Measurements from ENCODE around the gene SRP19. TPM values are rescaled to one million over a fixed set of nuclear protein-coding genes. Genes with fewer than 3 reads are reported as not detected.
A peak's percentile ranks its signal among the peaks of the same experiment; 100 is the strongest.
"Not testable (repeated sequence)": the region's sequence is repeated elsewhere in the genome, so short reads cannot be mapped to it uniquely, and the experiment has no call there.

SRP19 gene
- total and polyA plus RNA-seq, 10 donors, result 29.9 to 90.5 (median 53.7) TPM

DNA sequence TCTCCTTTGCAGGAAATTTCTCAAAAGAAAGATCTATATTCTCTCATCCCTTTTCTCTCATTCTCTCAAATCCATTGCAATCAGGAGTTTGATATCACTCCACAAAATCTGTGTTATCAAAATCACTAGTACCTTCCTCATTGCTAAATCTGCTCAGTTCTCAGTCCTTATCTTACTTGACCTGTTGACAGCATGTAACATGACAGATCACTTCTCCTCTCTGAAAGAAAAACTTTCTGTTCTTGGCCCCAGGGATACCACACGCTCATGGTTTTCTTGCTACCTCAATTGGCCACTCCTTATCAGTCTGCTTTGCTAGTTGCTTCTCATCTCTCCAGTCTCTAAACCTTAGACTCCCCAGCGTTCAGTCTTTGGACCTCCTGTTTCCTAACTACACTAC, 22.1 kb downstream of the SRP19 start:
- TF ChIP-seq POLR2A (IDR thresholded peaks at IDR 0.05) (no peak), POLR2AphosphoS5 (IDR thresholded peaks at IDR 0.05) (no peak)
- TF ChIP-seq, protein P1, sequence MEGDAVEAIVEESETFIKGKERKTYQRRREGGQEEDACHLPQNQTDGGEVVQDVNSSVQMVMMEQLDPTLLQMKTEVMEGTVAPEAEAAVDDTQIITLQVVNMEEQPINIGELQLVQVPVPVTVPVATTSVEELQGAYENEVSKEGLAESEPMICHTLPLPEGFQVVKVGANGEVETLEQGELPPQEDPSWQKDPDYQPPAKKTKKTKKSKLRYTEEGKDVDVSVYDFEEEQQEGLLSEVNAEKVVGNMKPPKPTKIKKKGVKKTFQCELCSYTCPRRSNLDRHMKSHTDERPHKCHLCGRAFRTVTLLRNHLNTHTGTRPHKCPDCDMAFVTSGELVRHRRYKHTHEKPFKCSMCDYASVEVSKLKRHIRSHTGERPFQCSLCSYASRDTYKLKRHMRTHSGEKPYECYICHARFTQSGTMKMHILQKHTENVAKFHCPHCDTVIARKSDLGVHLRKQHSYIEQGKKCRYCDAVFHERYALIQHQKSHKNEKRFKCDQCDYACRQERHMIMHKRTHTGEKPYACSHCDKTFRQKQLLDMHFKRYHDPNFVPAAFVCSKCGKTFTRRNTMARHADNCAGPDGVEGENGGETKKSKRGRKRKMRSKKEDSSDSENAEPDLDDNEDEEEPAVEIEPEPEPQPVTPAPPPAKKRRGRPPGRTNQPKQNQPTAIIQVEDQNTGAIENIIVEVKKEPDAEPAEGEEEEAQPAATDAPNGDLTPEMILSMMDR (IDR thresholded peaks at IDR 0.05 in 8 of 11, conservative IDR thresholded peaks at IDR 0.05 in 3 of 11), result no peak
- intact Hi-C loops (cut with DNase I; ENCODE audit: low total_unique reads), result no loop called here
- Histone ChIP-seq H3K27ac (no peak overlapping the region), H3K9me3 (no peaks in the 10 kb centered on the region), H3K4me1 (peaks cover 0 to 36% (median 15%) of the 10 kb centered on the region in 6 donors), H3K36me3 (peaks cover 0 to 100% (median 71%) of the 10 kb centered on the region in 6 donors), H3K27me3 (replicated peaks in 1 of 7) (no peaks in the 10 kb centered on the region), H3K4me3 (no peak overlapping the region)
- DNase-seq, result no peak
- WGBS, 5 donors, result 85 to 99% (median 92%) methylated on average over 2 of the region's 2 CpGs

DNA sequence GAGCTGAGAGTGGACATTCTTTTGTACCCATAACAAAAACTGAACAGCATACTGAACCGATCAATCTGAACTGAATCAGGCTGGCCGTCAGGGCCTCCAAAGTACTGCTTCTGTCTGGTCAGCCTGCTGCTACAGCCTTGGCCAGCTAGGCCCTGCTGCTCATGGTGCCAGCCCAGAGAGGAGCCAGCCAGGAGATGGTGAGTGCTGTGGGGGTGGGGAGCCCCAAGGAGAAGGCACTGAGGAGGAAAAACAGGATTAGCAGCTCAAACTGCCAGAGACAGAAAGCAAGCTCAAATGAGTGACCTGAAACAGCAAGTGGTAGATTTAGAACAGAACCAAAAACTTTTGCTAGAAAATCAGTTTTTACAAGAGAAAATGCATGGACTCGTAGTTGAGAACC, 23.9 kb downstream of the SRP19 start:
- TF ChIP-seq POLR2AphosphoS5 (IDR thresholded peaks at IDR 0.05) (no peak), POLR2A (IDR thresholded peaks at IDR 0.05) (no peak)
- TF ChIP-seq, protein P1 (IDR thresholded peaks at IDR 0.05 in 8 of 11, conservative IDR thresholded peaks at IDR 0.05 in 3 of 11), result no peak
- Histone ChIP-seq H3K9me3 (no peaks in the 10 kb centered on the region), H3K4me1 (peaks cover 0 to 27% (median 5%) of the 10 kb centered on the region in 6 donors), H3K4me3 (no peak overlapping the region), H3K27me3 (replicated peaks in 1 of 7) (no peaks in the 10 kb centered on the region), H3K27ac (no peak overlapping the region), H3K36me3 (peaks cover 0 to 99% (median 59%) of the 10 kb centered on the region in 6 donors)
- intact Hi-C loops (cut with DNase I; ENCODE audit: low total_unique reads), result no loop called here
- DNase-seq, result no peak
- WGBS, 5 donors, result 93 to 98% (median 95%) methylated on average over 3 of the region's 3 CpGs

DNA sequence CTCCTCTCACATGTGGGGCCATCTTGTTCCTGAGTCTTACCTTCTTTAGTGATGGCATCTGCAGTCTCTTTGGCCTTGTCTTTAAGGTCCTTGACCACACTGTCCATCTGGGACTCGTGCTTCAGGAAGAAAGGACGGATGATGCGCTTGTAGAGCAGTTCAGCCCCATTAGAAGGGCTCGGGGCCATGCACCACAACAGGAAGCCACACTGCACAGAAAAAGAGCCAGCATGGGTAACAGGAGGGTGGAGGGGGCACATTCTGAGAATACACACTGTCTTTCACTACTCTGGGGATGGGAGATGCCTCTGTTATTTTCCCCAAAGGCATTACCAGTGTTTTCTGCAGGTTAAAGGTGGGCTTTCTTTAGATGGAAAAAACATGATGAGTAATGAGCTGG, 25.9 kb downstream of the SRP19 start:
- H3K36me3 ChIP-seq, result peaks cover 0 to 99% (median 47%) of the 10 kb centered on the region in 6 donors
- peak overlapping the region in 3 of 8 donors; percentile 0 to 25 (median 12) for H3K27ac ChIP-seq
- intact Hi-C loops (cut with DNase I; ENCODE audit: low total_unique reads), result no loop called here
- 55 to 80% (median 65%) methylated on average over 4 of the region's 4 CpGs for WGBS, 5 donors
- H3K4me1 ChIP-seq, result peaks cover 0 to 17% (median 3%) of the 10 kb centered on the region in 6 donors
- no peak for DNase-seq
- TF ChIP-seq POLR2A (IDR thresholded peaks at IDR 0.05) (no peak), POLR2AphosphoS5 (IDR thresholded peaks at IDR 0.05) (no peak)
- TF ChIP-seq, protein P1 (IDR thresholded peaks at IDR 0.05 in 8 of 11, conservative IDR thresholded peaks at IDR 0.05 in 3 of 11), result no peak
- H3K9me3 ChIP-seq, result no peaks in the 10 kb centered on the region
- no peak overlapping the region for H3K4me3 ChIP-seq
- H3K27me3 ChIP-seq (replicated peaks in 1 of 7), result no peaks in the 10 kb centered on the region

DNA sequence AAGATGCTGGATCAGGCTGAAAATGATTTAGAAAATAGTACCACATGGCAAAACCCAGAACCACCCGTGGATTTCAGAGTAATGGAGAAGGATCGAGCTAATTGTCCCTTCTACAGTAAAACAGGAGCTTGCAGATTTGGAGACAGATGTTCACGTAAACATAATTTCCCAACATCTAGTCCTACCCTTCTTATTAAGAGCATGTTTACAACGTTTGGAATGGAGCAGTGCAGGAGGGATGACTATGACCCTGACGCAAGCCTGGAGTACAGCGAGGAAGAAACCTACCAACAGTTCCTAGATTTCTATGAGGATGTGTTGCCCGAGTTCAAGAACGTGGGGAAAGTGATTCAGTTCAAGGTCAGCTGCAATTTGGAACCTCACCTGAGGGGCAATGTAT, 31.0 kb downstream of the SRP19 start:
- H3K27me3 ChIP-seq (replicated peaks in 1 of 7); DNase-seq; H3K9me3 ChIP-seq; H3K4me3 ChIP-seq; H3K27ac ChIP-seq; intact Hi-C loops (cut with DNase I; ENCODE audit: low total_unique reads): not testable (repeated sequence)
- 85 to 93% (median 89%) methylated on average over 8 of the region's 8 CpGs for WGBS, 5 donors
- Histone ChIP-seq H3K4me1 (peaks cover 0 to 11% (median 3%) of the 10 kb centered on the region in 6 donors), H3K36me3 (peaks cover 0 to 97% (median 29%) of the 10 kb centered on the region in 6 donors)

DNA sequence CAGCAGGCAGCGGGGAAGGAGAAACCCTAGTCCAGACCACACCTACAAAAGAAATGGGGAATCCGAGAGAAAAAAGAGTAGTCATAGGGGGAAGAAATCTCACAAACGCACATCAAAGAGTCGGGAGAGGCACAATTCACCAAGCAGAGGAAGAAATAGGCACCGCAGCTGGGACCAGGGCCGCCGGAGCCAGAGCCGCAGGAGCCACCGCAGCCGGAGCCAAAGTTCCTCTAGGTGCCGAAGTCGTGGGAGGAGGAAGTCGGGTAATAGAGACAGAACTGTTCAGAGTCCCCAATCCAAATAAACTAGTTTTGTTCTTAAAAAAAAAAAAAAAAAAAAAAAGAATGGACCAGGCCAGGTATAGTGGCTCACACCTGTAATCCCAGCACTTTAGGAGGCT, 31.7 kb downstream of the SRP19 start:
- peaks cover 0 to 3% (median 0%) of the 10 kb centered on the region in 6 donors for H3K4me1 ChIP-seq
- no peak for DNase-seq
- H3K27me3 ChIP-seq (replicated peaks in 1 of 7), result no peaks in the 10 kb centered on the region
- intact Hi-C loops (cut with DNase I; ENCODE audit: low total_unique reads), result no loop called here
- WGBS, 5 donors, result 94 to 95% (median 95%) methylated on average over 13 of the region's 13 CpGs
- no peak overlapping the region for H3K27ac ChIP-seq
- TF ChIP-seq POLR2AphosphoS5 (IDR thresholded peaks at IDR 0.05) (no peak), POLR2A (IDR thresholded peaks at IDR 0.05) (no peak)
- TF ChIP-seq, protein P1 (IDR thresholded peaks at IDR 0.05 in 8 of 11, conservative IDR thresholded peaks at IDR 0.05 in 3 of 11), result no peak
- H3K9me3 ChIP-seq, result no peaks in the 10 kb centered on the region
- H3K4me3 ChIP-seq, result no peak overlapping the region
- peaks cover 0 to 95% (median 31%) of the 10 kb centered on the region in 6 donors for H3K36me3 ChIP-seq
